GM21390 (cell line): ENCODE results near the gene PLAGL2.
"Not testable (repeated sequence)": the region's sequence is repeated elsewhere in the genome, so short reads cannot be mapped to it uniquely, and the experiment has no call there.

Experiments used
- ATAC-seq: cut with Tn5 transposase; IDR thresholded peaks from one replicate; pipeline ENCODE4 v1.9.1; 2021; ENCODE audit not compliant: unreplicated experiment

PLAGL2 gene

GRCh38 chr20:32186506-32186905 lies 21.0 kb downstream of the PLAGL2 start:
- ATAC-seq, result no peak

- ATAC-seq, result no peak
Observed at GRCh38 chr20:32184961-32185603, 22.5 kb downstream of the PLAGL2 start.

DNA sequence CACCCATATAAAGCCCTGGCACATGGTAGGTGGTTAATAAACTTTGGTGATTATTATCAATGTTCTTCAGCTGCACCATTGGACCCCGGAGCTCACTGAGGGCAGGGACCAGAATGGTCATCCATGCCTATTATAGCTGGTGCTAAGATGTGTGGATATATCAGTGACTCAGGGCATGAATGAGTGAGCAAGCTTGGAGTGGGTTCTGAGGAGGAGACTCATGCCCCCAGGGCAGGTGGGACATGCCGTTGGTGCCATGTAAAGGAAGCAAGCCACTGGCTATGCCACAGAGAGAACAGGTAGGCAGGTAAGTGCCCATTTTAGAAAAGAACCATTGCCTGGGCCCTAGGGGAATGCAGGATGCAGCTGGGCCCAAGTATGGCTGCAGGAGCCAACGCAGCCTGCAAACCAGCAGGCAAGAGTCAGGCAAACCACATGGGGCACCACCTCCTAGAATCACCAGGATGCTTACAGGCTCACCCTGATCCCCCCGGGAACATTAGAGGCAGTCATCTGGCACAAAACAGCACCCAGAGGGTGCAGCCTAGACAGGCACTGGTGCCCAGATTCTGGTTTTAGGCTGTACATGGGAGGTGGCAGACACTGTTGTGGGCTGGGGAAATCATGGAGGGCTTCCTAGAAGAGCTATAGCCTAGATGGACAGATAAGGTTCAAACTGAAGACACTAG lies 23.5 kb downstream of the PLAGL2 start:
- ATAC-seq, result no peak

- no peak for ATAC-seq
Observed at GRCh38 chr20:32181606-32182005, 25.9 kb downstream of the PLAGL2 start.

DNA sequence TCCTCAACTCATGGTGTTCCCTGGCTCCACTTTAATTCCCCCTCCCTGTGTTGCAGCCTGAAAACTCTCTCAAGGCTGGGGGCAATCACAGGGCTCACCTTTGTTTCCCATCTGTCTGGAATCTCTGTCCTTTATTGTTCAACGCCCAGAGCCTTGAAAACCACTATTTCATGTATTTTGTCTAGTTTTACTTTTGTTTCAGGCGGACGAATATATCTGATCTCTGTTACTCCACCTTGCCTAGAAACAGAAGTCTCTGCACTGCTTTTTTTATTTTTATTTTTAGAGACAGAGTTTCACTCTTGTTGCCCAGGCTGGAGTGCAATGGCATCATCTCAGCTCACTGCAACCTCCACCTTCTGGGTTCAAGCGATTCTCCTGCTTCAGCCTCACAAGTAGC lies 27.6 kb downstream of the PLAGL2 start:
- no peak for ATAC-seq

DNA sequence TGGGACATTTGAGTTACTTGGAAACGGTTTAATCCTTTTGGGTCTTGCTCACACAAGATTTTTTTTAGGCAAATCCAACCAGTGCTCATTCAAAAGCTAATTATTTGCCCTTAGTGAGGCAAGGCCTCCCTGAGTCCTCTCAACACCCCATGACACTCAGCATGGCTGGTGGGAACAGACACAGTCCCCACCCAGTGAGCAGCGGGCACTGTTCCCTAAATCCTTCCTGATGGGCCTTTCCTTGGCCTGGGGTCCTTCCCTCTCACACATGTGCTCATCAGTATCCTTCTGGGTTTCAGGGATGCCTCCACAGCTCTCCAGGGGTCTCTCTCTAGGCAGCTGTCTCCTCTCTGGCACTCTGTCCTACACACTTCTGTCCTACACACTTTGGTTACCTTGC lies 28.0 kb downstream of the PLAGL2 start:
- no peak for ATAC-seq

- not testable (repeated sequence) for ATAC-seq
Observed at GRCh38 chr20:32177696-32178095, 29.8 kb downstream of the PLAGL2 start.

- ATAC-seq, result no peak
Observed at GRCh38 chr20:32168184-32168910, 39.2 kb downstream of the PLAGL2 start.

DNA sequence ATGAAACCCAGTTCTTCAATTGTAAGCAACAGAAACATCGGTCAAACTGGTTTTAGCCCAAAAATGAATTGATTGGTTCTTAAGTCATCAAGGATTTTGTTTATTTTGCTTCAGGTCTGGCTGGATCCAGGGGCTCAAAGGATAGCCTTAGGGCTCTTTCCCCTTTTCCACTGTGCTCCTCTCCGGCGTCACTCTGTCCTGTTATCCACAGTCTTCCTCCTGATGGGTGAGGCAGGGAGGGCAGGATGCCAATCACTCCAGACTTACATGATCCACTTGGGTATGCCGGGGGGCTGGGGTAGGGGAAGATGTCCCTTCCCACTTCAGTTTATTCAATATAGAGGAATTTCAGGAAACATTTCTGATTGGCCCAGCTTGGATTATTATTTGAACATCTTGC lies 40.0 kb downstream of the PLAGL2 start:
- no peak for ATAC-seq

DNA sequence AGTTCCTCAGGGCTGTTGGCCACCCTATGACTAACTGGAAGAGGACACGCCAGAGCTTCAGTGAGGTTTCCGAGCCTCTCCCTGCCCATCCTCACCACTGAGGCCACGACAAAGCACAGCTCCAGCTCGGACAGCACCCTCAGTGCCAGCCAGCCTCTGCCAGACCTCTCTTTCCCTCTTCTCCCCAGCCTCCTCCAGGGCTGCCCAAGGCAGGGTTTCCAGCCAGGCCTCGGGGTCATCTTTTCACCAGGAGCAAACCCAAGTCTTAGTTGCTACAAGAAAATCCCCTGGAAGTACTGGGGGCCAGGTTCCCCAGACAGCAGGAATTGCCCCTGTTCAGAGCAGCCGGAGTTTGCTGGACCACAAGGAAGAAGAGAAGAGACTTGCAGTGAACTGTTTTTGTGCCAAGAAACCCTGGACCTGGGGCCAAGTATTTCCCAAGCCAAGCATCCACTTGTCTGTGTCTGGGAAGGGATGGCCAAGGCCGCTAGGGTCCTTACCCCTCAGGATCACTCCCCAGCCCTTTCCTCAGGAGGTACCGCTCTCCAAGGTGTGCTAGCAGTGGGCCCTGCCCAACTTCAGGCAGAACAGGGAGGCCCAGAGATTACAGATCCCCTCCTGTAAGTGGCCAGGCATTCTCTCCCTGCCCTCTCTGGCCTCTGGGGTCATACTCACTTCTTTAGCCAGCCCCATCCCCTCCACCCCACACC lies 41.6 kb downstream of the PLAGL2 start:
- ATAC-seq, result no peak

- ATAC-seq, result no peak
Observed at GRCh38 chr20:32164984-32165735, 42.4 kb downstream of the PLAGL2 start.

- ATAC-seq, result no peak
Observed at GRCh38 chr20:32163951-32164350, 43.6 kb downstream of the PLAGL2 start.

GRCh38 chr20:32162351-32162750 lies 45.2 kb downstream of the PLAGL2 start:
- no peak for ATAC-seq

DNA sequence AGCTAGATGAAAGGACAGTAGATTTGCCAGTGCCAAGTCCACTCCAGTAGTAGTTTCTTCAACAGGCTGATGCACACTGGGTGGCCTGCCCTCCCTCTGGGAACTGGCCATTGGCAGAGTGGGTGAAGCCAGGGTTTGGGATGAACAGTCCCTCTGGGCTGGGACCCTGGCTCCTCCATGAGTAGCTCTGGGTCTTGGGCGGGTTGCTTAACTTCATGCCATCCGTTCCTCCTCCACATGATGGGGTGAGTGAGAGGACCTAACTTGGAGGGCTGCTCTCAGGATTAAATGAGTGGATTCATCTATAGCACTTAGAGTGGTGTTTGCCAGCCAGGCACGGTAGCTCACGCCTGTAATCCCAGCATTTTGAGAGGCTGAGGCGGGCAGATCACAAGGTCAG lies 47.2 kb downstream of the PLAGL2 start:
- ATAC-seq, result no peak

GRCh38 chr20:32159766-32160221 lies 47.7 kb downstream of the PLAGL2 start:
- ATAC-seq, result no peak

- no peak for ATAC-seq
Observed at GRCh38 chr20:32158943-32159660, 48.4 kb downstream of the PLAGL2 start.

GRCh38 chr20:32158351-32158750 lies 49.2 kb downstream of the PLAGL2 start:
- no peak for ATAC-seq

GRCh38 chr20:32157611-32158010 lies 49.9 kb downstream of the PLAGL2 start:
- no peak for ATAC-seq

DNA sequence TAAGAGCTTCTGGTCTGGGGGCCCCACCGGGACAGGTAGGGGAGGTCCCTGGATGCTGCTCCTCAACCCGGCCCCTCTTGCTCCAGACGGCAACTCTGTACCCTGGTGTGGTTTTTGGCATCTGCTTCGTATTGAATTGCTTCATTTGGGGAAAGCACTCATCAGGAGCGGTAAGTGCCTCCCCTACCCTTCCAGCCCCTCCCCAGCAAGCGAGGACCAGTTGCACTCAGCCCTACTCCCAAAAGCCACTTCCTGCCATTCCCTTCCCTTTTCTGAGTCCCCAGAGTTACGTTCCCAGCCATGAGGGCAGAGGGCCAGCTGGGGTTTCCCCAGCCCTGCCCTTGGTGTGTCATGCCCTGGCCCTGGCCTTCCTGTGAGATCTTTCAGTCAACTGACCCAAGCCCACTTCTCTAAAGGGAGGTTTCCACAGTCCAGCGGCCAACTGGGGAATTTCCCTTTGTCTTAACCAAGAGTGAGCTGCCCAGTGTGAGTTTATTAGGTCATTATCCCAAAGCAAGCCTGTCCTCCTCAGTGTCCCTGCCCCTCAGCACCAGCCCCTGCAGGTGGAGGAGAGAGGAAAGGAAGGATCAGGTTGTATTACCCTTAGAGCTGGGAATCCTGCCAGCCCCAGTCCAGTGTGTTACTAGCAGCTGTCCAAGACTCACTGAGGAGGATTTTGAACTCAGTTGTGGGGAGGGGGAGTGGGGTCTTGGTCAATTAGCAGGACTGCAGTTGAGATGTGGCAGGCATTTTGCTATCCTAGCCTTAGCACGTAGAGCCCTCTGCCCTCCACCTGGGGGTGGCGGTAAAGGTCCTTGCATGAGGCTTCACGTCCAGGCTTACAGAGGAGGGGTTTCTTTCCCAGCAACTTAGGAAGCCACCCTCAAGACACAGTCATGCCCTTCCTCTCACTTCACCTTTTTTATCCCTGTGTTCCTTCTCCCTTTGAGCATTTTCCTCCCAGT lies 52.2 kb downstream of the PLAGL2 start:
- no peak for ATAC-seq
